GM18505 (cell line): ENCODE results near the gene VARS1.

Source experiments
- ATAC-seq: cut with Tn5 transposase; IDR thresholded peaks from one replicate; pipeline ENCODE4 v1.9.1; 2021; ENCODE audit not compliant: unreplicated experiment
- POLR2A ChIP-seq: IDR thresholded peaks from 4 replicates; pipeline ENCODE4 v1.6.1; 2011; ENCODE audit warnings: borderline replicate concordance; ENCODE audit not compliant: insufficient read depth, insufficient read length; ENCODE audit errors: extremely low read depth

The VARS1 gene

DNA sequence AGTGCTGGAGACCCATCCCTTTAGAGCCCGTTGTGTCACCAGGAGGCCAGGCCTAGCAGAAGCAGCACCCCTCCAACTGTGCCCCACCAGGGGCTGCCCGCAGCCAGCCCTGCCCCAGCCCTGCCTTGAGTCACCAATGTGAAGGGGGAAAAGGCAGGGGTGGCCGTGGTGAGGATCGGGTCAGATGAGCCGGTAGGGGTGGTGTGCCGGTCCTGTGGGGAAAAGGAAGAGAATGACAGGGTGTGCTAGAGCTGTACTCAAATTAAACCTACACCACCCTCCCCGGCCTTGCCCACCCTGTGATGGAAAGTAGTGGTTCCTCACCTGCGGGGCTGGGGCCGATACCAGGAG, 30.0 kb downstream of the VARS1 start:
- TF ChIP-seq POLR2A, result no peak
- ATAC-seq, result no peak

DNA sequence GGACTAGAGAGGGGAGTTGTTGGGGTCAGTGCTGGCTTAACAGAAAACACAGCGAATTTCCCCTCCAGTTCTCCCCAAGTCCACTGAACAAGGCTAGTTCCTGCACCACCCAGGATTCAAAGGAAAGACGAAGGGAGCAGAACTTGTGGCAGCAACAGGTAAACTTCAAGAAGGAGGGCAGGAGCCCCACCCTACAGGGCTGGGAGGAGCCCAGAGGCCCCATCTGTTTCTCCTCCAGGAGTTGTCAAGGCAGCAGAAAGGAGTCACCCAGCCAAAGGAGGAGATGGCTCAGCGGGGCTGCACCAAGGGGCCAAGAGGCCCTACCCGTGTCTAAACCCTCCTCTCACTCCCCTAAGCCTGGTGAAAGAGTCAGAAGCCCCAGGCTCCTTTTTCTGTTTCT, 31.4 kb downstream of the VARS1 start:
- no peak for TF ChIP-seq POLR2A

DNA sequence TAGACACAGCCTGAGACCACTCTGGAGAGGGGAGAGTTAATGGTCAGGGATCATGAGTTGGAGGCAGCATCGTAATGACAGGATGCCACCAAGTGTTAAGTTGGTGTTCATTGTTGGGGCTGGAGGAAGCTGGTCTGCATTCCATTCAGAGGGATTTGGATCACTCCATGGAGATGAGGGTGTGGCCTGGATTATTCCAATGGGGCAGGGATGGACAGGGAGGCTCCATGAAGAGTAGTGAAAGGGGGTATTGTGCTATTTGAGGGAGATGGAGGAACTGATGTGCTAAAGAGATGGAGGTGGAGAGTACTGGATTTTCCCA, 32.0 kb downstream of the VARS1 start:
- ATAC-seq, result no peak
- TF ChIP-seq POLR2A, result no peak

More for the DNA sequence above, 31.4 kb downstream of the VARS1 start:
- no peak for ATAC-seq

DNA sequence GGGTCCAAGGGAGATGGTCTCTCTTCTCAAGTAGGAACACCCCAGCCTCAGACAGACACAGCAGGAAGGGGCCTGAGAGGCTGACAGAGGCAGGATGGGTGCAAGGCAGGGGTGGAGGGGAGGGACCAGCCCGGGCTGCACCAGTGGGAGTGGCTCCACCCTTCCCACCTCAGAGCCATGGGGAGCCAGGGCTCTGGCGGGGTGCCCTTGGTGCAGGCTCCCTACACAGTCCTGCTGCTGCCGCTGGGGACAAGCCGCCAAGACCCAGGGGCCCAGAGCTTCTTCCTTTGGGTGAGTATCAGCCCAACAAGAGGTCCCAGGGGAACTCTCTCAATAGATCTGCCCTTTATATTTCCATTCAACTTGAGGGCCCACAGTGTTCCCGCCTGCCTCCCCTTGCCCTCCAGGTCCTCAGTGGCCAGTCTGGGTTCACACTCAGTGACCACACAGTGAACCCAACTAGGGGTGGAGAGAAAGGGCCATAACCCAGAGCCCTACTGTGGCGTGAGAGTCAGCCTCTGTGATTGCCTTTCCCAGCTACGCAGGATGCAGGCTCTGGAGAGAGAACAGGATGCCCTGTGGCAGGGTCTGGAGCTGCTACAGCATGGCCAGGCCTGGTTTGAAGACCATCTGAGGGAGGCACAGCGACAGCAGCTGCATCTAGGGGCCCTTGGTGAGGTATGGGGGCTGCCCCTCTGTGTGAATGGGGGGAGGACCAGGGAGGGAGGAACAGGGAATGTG, 32.5 kb downstream of the VARS1 start:
- ATAC-seq, result no peak
- TF ChIP-seq POLR2A, result no peak

DNA sequence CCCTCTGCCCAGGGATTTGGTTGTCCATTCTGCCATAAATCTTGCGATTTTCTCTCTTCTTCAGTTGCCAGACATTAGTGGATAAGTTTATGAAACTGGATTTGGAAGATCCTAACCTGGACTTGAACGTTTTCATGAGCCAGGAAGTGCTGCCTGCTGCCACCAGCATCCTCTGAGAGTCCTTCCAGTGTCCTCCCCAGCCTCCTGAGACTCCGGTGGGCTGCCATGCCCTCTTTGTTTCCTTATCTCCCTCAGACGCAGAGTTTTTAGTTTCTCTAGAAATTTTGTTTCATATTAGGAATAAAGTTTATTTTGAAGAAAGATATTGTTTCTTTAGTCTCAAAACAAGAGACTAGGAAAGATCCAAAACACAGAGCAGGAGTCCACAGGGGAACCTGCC, 33.2 kb downstream of the VARS1 start, which contains the start of gene SAPCD1:
TSS of gene SAPCD1 (plus strand) at position 301 of the 400 bp plus-strand sequence. CDS start 399 bp downstream, outside the sequence.
- TF ChIP-seq POLR2A, result no peak
- ATAC-seq, result no peak

DNA sequence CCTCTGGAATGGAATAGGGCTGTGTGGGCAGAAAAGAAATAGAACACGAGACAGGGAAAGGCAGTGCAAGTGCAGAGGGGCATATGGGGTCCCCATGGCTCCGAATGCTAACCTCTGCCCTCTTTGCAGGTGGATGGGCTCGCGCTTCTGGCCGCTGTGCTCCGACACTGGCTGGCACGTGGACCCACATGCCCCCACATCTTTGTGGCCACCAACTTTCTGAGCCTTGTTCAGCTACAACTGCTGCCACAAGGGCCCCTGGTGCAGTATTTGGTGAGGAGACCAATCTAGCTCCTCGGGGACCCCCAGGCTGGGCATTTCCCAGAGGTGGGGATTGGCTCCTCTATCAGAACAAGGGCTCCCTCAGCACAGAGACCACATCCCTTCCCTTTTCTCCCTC, 34.2 kb downstream of the VARS1 start:
- no peak for ATAC-seq
- TF ChIP-seq POLR2A, result no peak

DNA sequence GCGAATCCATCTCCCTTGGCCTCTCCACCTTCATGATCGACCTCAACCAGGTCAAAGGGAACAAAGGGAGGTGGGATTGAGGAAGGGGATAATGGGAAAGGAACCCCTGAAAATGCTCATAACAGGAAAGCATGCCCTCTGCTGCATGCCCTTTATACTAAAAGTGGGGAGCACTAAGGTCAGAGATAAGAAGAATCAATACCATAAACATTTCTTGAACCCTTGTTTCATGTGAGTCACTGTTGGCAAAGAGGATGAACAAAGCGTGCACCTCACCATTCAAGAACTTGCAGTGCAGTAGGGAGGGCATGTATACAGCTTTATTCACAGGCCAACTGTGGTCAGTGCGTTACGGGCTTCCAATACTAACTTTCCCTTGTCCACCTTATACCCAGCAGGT, 34.8 kb downstream of the VARS1 start:
- no peak for TF ChIP-seq POLR2A
- ATAC-seq, result no peak

DNA sequence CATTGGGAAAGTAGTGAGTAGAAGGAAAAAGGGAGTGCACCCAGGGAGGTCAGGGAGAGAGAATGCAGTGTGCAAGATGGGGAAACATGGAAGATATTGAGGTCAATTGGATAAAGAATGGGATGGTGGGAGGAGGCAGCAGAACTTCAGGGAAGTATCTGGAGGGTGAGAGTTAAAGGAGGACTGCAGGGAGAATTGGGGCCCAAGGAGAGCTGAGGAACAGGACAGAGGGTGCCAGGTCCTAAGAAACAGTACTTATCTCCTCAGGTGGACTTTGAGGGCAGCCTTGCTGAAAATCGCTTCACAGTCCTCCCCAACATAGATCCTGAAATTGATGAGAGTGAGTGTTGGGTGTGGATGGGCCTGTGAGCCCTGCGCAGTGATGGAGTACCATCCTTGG, 37.3 kb downstream of the VARS1 start:
- no peak for ATAC-seq
- no peak for TF ChIP-seq POLR2A

DNA sequence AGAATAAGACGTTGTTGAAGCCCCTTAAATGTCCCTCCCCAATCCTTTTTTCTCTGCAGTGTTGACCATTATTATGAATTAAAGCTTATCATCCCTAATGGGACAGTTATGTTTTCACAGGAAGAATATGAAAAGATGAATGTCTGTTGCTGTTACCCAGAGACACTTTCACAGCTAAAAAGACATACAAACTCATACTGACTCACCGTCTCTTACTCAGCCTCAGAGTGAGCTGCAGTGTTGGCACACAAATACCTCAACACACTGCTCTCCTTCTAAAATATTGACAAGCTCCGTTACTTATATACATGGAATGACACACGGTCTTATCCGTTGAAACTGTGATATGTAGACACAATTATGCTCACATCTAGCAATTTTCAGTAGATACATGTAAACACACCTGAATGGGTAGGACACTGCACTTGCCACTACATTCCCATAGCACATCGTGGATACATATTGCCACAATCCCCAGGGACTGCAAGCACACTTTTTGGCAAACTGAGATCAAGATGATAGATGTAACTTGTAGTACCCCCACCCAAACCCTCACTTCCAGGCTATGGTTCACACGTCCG, 42.7 kb downstream of the VARS1 start:
- no peak for TF ChIP-seq POLR2A
- ATAC-seq, result no peak

DNA sequence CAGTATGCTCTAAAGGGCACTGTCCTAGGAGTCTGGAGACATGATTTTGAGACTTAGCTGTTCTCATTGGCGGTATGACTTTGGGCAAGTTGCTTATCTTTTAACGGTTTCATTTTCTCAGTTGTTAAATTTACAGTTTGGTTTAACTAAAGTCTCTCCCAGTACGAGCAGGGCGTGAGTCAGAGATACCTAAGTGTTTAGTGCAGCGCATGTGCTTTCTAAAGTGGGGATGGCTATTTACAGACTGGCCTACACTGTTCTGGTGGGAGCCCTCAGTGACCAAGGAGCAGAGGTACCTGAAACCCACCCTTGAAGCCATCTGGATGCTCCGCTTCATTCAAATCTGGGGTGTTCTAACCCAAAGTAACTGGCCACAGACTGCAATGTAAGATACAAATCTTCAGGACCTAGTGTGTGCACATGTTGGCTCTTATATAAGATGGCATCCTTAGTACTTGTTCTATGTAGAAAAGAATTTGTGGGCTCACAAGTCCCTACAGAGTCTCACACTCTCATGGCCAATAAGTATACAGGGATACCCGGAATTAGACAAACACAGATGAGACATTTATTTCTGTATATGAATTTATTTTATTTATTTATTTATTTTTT, 45.0 kb downstream of the VARS1 start:
- ATAC-seq, result no peak

DNA sequence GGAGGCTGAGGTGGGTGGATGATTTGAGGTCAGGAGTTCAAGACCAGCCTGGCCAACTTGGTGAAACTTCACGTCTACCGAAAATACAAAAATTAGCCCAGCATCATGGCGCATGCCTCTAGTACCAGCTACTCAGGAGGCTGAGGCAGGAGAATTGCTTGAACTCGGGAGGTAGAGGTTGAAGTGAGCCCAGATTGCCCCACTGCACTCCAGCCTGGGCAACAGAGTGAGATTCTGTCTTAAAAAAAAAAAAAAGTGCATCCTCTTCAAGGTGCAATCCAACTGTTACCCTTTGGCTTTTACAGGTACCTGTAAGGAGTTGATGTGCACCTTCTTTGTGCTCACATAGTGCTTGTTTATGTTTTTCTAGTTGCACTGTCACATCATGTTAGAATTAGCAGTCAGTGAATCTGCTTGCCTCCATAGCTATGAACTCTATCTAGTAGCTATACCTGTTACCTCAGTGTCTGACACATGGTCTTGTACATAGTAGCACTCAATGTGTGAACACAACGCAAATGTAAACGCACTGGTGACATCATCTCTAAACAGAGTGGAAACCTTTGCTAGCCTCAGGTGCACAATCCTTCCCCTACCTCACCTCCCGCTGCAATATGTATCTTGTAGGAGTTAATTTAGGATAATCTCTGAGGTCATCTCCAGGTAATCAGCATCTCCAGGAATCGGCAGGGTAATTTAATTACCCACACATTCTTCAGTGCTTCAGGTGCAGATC, 46.1 kb downstream of the VARS1 start:
- no peak for TF ChIP-seq POLR2A
- no peak for ATAC-seq

More for the DNA sequence above, 45.0 kb downstream of the VARS1 start:
- TF ChIP-seq POLR2A, result no peak
